Testis (tissue), 2 donors: ENCODE results near the gene PTPRN2.

Experiments used
- POLR2A ChIP-seq: fragments of 450-650 bp; IDR thresholded peaks from one replicate; pipeline ENCODE4 v1.6.1; 2017; ENCODE audit warnings: antibody characterized with exemption, mild to moderate bottlenecking, moderate library complexity
- TF ChIP-seq, protein P1 (sequence below), 3 experiments: fragments of 450-650 bp in 2 of 3; fragments of 200-600 bp in 1 of 3; sonication (generic) in 1 of 3; IDR thresholded peaks; one replicate each; pipeline ENCODE4 v1.5.1; 2016 to 2019; ENCODE audit warnings: antibody characterized with exemption in 3 of 3, mild to moderate bottlenecking in 2 of 3, moderate library complexity in 1 of 3

DNA sequence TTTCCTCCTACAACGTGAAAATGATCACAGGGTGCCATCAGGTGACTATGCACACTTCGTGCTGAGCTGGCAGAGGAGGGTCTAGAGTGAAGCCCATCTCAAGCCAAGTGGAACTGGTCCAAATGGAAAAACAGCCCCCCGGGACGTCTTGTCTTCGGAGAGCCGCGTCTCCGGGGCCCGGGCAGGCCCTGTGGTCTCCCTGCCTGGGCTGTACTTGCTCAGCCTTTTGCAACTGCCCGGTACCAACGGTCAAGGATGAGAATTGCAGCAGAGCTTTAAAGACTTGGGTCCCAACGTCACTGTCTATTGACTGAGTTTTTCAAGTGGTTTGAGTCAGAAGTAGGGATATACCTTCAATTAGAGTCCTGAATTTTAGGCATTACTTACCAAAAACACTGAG, 315.5 kb downstream of the PTPRN2 start:
- TF ChIP-seq, protein P1, sequence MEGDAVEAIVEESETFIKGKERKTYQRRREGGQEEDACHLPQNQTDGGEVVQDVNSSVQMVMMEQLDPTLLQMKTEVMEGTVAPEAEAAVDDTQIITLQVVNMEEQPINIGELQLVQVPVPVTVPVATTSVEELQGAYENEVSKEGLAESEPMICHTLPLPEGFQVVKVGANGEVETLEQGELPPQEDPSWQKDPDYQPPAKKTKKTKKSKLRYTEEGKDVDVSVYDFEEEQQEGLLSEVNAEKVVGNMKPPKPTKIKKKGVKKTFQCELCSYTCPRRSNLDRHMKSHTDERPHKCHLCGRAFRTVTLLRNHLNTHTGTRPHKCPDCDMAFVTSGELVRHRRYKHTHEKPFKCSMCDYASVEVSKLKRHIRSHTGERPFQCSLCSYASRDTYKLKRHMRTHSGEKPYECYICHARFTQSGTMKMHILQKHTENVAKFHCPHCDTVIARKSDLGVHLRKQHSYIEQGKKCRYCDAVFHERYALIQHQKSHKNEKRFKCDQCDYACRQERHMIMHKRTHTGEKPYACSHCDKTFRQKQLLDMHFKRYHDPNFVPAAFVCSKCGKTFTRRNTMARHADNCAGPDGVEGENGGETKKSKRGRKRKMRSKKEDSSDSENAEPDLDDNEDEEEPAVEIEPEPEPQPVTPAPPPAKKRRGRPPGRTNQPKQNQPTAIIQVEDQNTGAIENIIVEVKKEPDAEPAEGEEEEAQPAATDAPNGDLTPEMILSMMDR (IDR thresholded peaks at IDR 0.05): no peak
- no peak for TF ChIP-seq POLR2A
